HG03196 (cell line): ENCODE results near the gene ANKRD17.
A peak's percentile ranks its signal among the peaks of the same experiment; 100 is the strongest.
"Not testable (repeated sequence)": the region's sequence is repeated elsewhere in the genome, so short reads cannot be mapped to it uniquely, and the experiment has no call there.

ENCODE experiments used
- ATAC-seq: cut with Tn5 transposase; IDR thresholded peaks from one replicate; pipeline ENCODE4 v1.9.1; 2021; ENCODE audit not compliant: unreplicated experiment

The ANKRD17 gene

GRCh38 chr4:73208376-73208775 is 50.2 kb downstream of the ANKRD17 start:
- no peak for ATAC-seq

GRCh38 chr4:73206236-73206635 is 52.4 kb downstream of the ANKRD17 start:
- ATAC-seq, result no peak

- ATAC-seq, result no peak
Measured at GRCh38 chr4:73205482-73205881, 53.1 kb downstream of the ANKRD17 start.

DNA sequence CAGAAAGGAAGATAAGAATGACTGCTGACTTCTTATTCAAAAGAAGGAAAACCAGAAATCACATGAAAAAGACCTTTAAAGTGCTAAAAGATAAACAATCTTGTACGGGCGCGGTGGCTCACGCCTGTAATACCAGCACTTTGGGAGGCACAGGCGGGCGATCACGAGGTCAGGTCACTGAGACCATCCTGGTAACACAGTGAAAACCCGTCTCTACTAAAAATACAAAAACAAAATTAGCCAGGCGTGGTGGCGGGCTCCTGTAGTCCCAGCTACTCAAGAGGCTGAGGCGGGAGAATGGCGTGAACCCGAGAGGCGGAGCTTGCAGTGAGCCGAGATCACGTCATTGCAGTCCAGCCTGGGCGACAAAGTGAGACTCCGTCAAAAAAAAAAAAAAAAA is 54.6 kb downstream of the ANKRD17 start:
- not testable (repeated sequence) for ATAC-seq

- no peak for ATAC-seq
Measured at GRCh38 chr4:73197220-73197619, 61.4 kb downstream of the ANKRD17 start.

DNA sequence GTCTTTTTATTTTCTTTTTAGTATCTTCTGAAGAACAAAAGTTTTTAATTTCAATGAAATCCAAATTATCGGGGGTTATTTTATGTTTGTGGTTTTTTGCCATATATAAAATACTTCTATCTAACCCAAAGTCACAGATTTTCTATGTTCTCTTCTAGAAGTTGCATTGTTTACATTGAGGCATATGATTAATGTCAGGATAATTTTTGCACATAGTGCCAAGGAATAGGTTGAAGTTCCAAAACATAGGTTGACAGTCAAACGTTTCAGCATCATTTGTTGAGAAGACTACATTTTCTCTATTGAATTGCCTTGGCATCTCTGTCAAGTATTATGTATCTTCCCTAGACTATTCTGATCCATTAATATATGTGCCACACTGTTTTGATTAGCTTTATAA is 64.5 kb downstream of the ANKRD17 start:
- ATAC-seq, result no peak

GRCh38 chr4:73193659-73194058 is 64.9 kb downstream of the ANKRD17 start:
- ATAC-seq, result no peak

DNA sequence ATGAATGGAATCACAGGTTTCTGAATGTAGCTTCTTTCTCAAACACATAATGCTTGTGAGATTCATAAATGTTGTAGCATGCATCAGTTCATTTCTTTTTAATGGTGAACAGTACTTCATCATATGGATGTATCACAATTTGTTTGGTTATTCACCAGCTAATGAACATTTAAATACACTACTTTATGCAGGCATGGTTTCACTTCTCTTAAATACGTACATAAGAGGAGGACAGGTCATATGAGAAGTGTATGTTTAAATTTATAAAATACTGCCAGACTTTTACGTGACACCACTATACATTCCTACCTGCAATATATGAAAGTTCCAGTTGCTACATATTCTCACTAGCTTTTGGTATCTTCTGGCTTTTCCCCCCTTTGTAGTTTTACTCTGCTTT is 65.4 kb downstream of the ANKRD17 start:
- peak; percentile 64 for ATAC-seq

GRCh38 chr4:73189274-73189810 is 69.3 kb downstream of the ANKRD17 start:
- ATAC-seq, result no peak

DNA sequence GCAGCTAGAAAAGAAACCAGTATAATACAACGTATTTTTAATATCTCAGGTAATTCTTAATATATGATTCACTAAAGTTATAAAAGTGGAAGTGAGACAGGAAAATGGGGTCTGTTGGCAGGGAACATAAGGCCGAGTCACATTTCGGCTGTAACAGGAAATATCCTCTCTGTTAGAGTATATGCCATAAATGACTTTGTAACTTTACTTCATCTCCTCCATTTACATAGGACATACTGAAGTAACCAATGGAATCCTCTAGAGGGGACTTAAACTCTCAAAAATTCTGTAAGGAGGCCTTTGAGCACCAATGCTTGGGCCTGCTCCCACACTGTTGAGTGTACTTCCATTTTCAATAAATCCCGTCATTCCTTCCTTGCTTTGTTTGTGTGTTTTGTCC is 71.3 kb downstream of the ANKRD17 start:
- no peak for ATAC-seq

DNA sequence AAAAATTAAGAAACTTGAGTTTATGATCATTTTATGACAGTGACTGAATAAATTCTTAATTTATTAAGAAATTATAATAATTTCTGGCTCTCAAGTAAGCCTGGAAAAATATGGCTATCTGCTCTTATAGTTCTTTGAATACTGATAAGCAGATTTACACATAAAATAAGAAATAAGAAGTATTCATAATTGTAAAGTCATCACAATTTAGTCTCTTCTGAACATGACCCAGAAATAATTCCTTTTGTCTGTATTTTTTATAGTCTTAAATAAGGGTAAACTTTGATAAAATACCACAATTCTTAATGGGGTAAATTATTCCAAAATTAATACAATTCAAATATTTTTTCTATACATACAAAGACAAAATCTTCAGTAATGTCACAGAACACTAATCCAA is 72.7 kb downstream of the ANKRD17 start:
- ATAC-seq, result no peak

DNA sequence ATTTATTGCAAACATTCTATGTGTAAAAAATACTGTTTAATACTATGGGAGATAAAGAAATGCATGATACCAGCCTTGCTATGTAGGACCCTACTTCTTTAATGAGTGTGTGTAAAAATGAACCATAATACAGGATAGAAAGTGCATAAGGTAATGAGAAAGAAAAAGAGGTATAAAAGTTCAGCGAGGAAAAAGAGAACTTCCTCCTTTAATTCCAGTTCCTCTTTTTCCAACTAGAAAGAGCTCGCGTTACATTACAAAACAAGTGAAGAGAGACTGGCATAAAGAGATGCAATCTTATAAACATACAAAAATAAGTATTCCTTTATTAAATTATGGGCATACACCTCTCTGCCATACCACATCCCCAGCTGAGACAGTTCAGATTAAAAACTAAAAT is 77.4 kb downstream of the ANKRD17 start:
- no peak for ATAC-seq

GRCh38 chr4:73178389-73178788 is 80.2 kb downstream of the ANKRD17 start:
- no peak for ATAC-seq

DNA sequence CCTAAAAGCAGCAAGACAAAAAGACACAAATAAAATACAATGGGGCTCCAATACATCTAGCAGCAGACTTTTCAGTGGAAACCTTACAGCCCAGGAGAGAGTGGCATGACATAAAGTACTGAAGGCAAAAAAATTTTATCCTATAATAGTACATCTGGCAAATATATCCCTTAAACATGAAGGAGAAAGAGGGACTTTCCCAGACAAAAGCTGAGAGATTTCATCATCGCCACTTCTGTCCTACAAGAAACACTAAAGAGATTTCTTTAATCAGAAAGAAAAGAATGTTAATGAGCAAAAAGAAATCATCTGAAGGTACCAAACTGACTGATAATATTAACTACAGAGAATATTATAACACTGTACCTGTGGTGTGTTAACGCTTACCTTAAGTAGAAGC is 86.4 kb downstream of the ANKRD17 start:
- ATAC-seq, result no peak

- no peak for ATAC-seq
Measured at GRCh38 chr4:73170518-73171198, 87.9 kb downstream of the ANKRD17 start.

DNA sequence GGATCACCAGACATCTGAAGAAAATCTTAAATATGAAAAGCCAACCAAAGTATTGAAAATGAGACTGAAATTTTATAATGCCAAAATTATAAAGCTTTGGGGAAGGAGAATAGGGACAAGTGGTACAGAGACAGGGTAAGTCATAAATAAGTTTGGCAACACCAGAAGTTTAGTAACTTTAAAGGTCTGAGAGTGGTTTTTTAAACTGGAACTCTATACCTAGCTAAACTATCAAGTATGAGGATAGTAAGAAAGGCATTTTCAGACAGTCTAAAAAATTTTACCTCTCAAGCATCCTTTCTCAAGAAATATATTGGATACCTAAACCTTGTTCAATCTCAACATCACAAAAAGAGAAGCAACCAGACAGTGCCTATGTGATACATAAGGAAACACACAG is 92.4 kb downstream of the ANKRD17 start:
- ATAC-seq, result no peak

DNA sequence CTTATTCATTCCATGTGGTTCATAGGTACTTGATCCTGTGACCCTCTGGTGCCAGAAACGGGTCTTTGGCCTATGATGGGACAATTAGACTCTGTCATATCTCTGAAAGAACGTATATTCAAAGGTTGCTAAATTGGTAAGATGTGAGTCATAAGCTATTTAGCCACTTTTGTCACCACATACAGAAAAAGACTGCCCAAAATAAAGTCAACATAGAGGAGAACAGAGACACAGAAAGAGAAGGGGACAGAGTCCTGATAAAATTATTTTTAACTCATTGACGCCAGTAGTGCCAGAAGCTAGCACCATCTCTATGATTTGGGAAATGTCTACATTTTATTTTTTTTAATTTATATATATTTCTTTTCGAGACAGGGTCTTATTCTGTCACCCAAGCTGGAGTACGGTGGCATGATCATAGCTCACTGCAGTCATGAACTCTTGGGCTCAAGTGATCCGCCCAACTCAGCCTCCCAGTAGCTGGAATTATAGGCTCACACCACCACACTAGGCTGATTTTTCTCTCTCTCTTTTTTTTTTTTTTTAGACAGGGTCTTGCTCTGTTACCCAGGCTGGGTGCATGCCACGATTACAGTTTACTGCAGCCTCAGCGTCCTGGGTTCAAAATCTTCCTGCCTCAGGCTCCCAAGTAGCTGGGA is 96.9 kb downstream of the ANKRD17 start:
- ATAC-seq, result no peak

- ATAC-seq, result no peak
Measured at GRCh38 chr4:73156394-73156793, 102.2 kb downstream of the ANKRD17 start.

- no peak for ATAC-seq
Measured at GRCh38 chr4:73152893-73153292, 105.7 kb downstream of the ANKRD17 start.

DNA sequence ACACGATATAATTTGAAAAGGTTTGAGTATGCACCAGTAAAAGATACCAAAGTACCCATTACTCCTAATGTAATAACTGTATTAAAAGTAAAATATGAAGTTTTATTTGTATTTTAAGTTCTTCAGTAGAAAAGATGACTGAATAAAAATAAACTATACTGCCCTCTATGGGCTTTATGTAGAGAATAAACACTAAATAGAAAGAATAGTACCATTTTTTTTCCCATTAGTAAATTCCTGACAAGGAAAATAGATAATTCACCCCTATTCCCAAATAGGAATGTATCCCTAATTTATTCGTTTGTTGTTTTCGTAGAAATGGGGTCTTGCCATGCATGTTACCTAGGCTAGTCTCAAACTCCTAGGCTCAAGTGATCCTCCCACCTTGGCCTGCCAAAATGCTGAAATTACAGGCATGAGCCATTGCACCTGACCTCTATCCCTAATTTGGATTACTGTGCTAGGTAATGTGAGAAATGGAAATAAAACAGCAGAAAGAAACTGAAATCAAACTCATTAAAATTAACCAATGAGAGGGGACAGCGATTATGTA is 115.5 kb downstream of the ANKRD17 start:
- ATAC-seq, result no peak

GRCh38 chr4:73139991-73140390 is 118.6 kb downstream of the ANKRD17 start:
- ATAC-seq, result no peak

GRCh38 chr4:73139245-73139644 is 119.4 kb downstream of the ANKRD17 start:
- no peak for ATAC-seq
